ENCODE measurements around the gene CTRL.

CTRL gene

DNA sequence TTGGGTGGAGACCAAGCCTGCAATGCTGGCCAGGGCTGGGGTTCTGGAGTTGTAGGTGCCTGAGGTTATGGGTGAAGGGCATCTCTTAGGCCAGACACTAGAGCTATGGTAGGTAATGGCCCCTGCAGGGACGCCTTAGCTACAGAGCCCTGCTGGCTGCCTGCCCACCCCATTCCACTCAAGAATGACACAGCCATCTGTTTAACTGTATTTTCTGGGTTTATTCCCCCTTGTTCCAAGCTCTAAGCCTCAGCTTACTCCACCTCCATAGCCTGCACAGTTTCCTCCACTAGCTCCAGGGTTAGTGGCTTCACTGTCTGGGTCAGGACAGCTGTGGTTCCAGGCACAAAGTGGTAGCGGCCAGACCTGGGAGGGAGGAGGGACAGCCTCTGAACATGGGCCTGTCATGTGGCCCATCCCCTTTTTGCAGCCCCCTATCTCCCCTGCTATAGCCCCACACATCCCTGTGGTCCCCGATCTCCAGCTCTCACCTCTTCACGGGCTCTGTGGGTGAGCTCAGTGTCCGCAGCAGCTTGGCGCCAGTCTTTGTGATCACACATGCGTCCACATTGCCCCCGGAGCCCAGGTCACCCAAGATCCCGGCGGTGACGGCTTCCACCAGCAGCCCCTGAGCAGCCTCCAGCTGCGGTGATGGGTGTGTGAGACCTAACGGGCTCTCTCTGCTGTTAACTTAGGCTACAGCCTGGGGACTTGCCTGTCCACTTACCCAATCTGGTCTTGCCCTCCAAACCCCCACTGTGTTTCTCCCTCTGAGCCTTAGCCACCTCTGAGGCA is 2.8 kb upstream of the CTRL start:
- peak overlapping the region; percentile 100 for H3K4me3 ChIP-seq (ENCODE audit: low read depth, low read length)
- TF ChIP-seq CTCF (conservative IDR thresholded peaks at IDR 0.05; ENCODE audit: low read depth, low read length): no peak
- peak; percentile 26 for DNase-seq (ENCODE audit: low read depth)

DNA sequence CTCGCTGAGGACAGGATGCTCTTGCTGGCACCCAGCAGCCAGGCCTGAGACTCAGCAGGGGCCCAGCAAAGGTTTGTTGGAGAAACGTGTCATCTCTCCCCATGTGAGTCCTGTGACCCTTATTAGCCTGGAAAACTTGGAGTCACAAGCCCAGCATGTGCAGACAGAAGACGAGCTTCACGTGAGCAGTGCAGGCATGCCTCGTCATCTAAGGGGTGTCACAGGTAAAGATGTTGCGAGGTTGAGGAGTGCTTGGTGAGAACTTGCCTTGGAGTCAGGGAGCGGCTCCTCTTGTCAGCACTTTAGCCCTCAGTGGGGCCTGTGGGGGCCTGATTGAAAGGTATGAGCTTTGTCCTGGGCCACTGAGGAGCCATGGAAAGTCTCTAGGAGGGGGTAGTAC is 2.1 kb upstream of the CTRL start:
- DNase-seq (ENCODE audit: low read depth): no peak
- TF ChIP-seq CTCF (conservative IDR thresholded peaks at IDR 0.05; ENCODE audit: low read depth, low read length): no peak
- H3K4me3 ChIP-seq (ENCODE audit: low read depth, low read length): no peak overlapping the region

DNA sequence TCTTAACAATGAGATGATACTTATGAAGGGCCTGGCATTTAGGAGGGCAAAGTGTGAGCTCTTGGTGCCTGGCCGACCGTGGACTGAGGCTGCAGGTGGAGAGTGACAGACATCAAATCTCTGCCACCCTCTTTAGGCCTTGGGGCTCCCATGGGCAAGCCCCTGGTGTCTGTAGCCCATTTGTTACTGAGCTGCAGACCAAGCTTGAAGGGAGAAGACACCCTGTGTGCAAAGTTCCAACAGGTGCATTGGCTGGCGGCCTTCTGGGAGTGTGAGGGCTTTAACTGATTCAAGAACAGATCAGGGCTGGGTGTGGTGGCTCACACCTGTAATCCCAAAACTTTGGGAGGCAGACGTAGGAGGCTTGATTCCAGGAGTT is 789 bp upstream of the CTRL start:
- no peak for DNase-seq (ENCODE audit: low read depth)
- no peak overlapping the region for H3K4me3 ChIP-seq (ENCODE audit: low read depth, low read length)
- TF ChIP-seq CTCF (conservative IDR thresholded peaks at IDR 0.05; ENCODE audit: low read depth, low read length): no peak

DNA sequence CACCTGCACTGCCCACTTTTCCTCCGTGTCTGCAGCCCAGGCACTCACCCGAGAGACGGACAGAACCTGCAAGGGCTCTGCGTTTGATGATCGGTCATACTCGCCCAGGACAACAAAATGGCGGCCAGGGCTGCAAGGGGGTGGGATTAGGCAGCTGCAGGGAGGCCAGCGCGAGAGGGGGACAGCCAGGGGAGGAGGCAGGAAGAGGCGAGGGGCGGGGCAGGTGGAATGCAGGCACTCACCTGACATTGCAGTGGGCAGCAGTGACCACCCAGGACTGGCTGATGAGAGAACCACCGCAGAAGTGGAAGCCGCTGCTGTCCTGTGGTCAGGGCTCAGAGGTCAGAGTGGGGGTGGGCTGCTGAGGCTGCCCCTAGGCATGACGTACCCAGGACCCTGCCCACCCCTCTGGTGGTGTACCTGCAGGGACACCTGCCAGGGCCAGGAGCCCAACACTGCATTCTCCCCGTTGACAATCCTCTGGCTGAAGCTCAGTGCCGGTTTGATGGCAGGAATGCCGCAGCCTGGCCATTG is 917 bp downstream of the CTRL start:
- no peak for DNase-seq (ENCODE audit: low read depth)
- no peak for TF ChIP-seq CTCF (conservative IDR thresholded peaks at IDR 0.05; ENCODE audit: low read depth, low read length)
- H3K4me3 ChIP-seq (ENCODE audit: low read depth, low read length): no peak overlapping the region

- no peak for DNase-seq (ENCODE audit: low read depth)
- TF ChIP-seq CTCF (conservative IDR thresholded peaks at IDR 0.05; ENCODE audit: low read depth, low read length): no peak
- H3K4me3 ChIP-seq (ENCODE audit: low read depth, low read length): no peak overlapping the region
Measured at GRCh38 chr16:67930191-67930590, 1.5 kb downstream of the CTRL start.

DNA sequence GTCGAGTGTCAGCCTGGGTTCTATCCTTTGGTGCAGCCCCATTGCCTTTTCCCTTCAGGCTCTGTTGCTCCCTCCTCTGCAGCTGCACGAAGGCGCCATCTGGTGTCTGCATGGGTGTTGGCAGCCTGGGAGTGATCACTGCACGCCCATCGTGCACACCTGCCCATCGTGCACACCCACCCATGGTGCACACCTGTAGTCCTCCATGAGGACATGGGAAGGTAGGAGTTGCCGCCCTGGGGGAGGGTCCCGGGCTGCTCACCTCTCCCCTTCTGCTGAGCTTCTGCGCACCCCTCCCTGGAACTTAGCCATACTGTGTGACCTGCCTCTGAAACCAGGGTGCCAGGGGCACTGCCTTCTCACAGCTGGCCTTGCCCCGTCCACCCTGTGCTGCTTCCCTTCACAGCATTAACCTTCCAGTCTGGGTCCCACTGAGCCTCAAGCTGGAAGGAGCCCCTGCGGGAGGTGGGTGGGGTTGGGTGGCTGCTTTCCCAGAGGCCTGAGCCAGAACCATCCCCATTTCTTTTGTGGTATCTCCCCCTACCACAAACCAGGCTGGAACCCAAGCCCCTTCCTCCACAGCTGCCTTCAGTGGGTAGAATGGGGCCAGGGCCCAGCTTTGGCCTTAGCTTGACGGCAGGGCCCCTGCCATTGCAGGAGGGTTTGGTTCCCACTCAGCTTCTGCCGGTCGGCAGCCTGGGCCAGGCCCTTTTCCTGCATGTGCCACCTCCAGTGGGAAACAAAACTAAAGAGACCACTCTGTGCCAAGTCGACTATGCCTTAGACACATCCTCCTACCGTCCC is 2.9 kb downstream of the CTRL start:
- TF ChIP-seq CTCF (conservative IDR thresholded peaks at IDR 0.05; ENCODE audit: low read depth, low read length): peak; percentile 92
- DNase-seq (ENCODE audit: low read depth): peak; percentile 74
- no peak overlapping the region for H3K4me3 ChIP-seq (ENCODE audit: low read depth, low read length)
